Ishikawa (cell line): ENCODE measurements around the gene BRD3.

Experiments used
- CEBPB ChIP-seq: IDR thresholded peaks from 2 replicates; pipeline ENCODE4 v1.6.1; 2012
- CREB1 ChIP-seq: IDR thresholded peaks from 2 replicates; pipeline ENCODE4 v1.6.1; 2012; ENCODE audit warnings: low read depth
- EGR1 ChIP-seq: IDR thresholded peaks from 2 replicates; pipeline ENCODE4 v1.6.1; 2012
- EP300 ChIP-seq: IDR thresholded peaks from 2 replicates; pipeline ENCODE4 v1.6.1; 2012; ENCODE audit warnings: borderline replicate concordance
- FOXM1 ChIP-seq: IDR thresholded peaks from 2 replicates; pipeline ENCODE4 v1.6.1; 2012; ENCODE audit warnings: low read depth, borderline replicate concordance
- MAX ChIP-seq: IDR thresholded peaks from 2 replicates; pipeline ENCODE4 v1.6.1; 2012
- NFIC ChIP-seq: IDR thresholded peaks from 2 replicates; pipeline ENCODE4 v1.6.1; 2012
- RAD21 ChIP-seq: IDR thresholded peaks from 2 replicates; pipeline ENCODE4 v1.6.1; 2012; ENCODE audit warnings: low read depth
- REST ChIP-seq: IDR thresholded peaks from 2 replicates; pipeline ENCODE4 v1.6.1; 2012; ENCODE audit warnings: low read depth, mild to moderate bottlenecking
- TAF1 ChIP-seq: IDR thresholded peaks from 2 replicates; pipeline ENCODE4 v1.6.1; 2012; ENCODE audit warnings: low read depth, mild to moderate bottlenecking
- TCF12 ChIP-seq: IDR thresholded peaks from 2 replicates; pipeline ENCODE4 v1.6.1; 2012; ENCODE audit warnings: low read depth
- TEAD4 ChIP-seq: IDR thresholded peaks from 2 replicates; pipeline ENCODE4 v1.6.1; 2012
- USF1 ChIP-seq: IDR thresholded peaks from 2 replicates; pipeline ENCODE4 v1.6.1; 2012
- YY1 ChIP-seq: IDR thresholded peaks from 2 replicates; pipeline ENCODE4 v1.6.1; 2012; ENCODE audit warnings: low read depth
- ZBTB7A ChIP-seq: IDR thresholded peaks from 2 replicates; pipeline ENCODE4 v1.6.1; 2012; ENCODE audit warnings: low read depth

Gene BRD3

GRCh38 chr9:133995012-133995896, 72.6 kb downstream of the BRD3 start:
- no peak for TF ChIP-seq TEAD4
- no peak for TF ChIP-seq USF1
- no peak for TF ChIP-seq TAF1
- no peak for TF ChIP-seq ZBTB7A
- no peak for TF ChIP-seq TCF12
- TF ChIP-seq CEBPB: no peak
- TF ChIP-seq CREB1: no peak
- TF ChIP-seq YY1: no peak
- TF ChIP-seq NFIC: no peak
- TF ChIP-seq REST: no peak
- TF ChIP-seq EP300: no peak
- TF ChIP-seq EGR1: no peak
- TF ChIP-seq FOXM1: no peak

- TF ChIP-seq RAD21: peak; percentile 98
- TF ChIP-seq USF1: no peak
- 0 out of 2 replicates have a peak, but pooled peaks have one; percentile 25 for TF ChIP-seq TCF12
Observed at GRCh38 chr9:133994353-133995011, 73.3 kb downstream of the BRD3 start.

GRCh38 chr9:133993635-133994253, 74.1 kb downstream of the BRD3 start:
- TF ChIP-seq YY1: no peak
- no peak for TF ChIP-seq TCF12
- TF ChIP-seq TEAD4: no peak
- TF ChIP-seq CREB1: no peak
- TF ChIP-seq NFIC: no peak
- TF ChIP-seq MAX: no peak

GRCh38 chr9:133992780-133993634, 74.8 kb downstream of the BRD3 start:
- TF ChIP-seq CEBPB (no peak), ZBTB7A (peak; percentile 97), MAX (no peak; the same call in 1 of the 2 replicates), REST (no peak), TAF1 (no peak; the same call in 1 of the 2 replicates), EGR1 (0 out of 2 replicates have a peak, but pooled peaks have one; percentile 10), FOXM1 (no peak), CREB1 (no peak), USF1 (no peak), YY1 (no peak), NFIC (no peak), TEAD4 (no peak), EP300 (no peak), TCF12 (no peak; the same call in 1 of the 2 replicates), RAD21 (peak; percentile 16; the same call in 1 of the 2 replicates)
